GM19467 (cell line): ENCODE results near the gene DNAJC17.

Experiments used
- ATAC-seq: cut with Tn5 transposase; IDR thresholded peaks from one replicate; pipeline ENCODE4 v1.9.1; 2021; ENCODE audit warnings: mild to moderate bottlenecking, moderate library complexity; ENCODE audit not compliant: unreplicated experiment

DNAJC17 gene

DNA sequence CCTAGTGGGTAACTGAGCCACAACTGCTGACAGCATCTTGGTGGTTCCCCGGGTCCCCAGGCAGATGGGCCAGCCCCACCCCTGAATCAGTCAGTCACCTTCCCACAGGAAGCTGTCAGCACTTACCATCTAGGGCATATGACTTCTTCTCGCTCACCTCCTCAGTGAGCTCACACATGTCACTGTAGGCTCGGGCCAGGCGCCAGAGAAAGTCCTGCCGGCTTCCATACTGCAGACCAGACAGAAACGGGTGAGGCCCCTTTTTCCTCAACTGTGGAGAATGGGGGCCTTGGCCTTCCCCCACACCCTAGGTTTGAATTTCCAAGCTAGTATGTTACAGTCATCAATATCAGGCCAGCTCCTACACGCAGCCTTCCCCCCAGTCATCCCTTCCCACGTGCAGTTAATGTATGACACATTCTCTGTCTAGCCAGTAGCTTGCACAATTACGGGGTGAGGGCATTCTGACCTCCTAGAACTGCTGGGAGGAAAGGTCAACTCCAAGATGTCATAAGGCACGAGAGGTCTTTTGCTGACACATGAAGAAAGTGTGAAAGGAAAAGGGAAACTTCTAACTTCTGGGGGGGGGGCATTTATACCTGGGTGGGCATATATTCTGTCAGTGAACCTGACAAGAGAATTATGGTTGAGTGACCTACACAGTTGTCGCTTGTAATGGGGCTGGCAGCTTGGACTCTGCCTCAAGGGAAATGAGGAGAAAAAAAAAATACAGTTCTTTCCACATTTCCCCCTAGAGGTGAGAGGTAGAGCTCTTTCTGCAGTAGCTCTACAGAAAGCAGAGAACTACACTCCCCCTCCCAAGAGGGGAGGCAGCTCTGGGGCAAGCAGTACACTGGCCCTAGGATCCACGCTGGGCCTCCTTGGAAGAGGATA, 63.1 kb downstream of the DNAJC17 start:
- ATAC-seq: no peak

DNA sequence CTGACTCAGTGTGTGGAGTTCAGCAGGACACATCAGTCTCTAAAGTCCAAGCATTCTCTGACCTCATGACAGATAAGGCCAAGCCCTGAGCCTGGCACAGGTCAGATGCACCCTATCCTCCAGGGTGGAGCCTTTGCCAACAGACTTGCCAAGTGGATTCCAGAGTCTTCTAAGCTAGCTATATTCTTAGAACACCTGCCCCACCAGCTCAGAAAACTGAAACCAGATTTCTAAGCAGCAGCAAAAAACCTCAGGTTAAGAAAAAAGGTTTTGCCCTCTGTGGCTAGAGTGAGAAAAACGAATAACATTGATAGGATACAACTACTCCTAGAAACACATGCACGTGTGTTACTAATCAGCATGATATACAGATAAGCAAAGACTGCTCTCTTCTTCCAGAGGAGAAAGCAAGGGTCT, 63.8 kb downstream of the DNAJC17 start:
- ATAC-seq: no peak

DNA sequence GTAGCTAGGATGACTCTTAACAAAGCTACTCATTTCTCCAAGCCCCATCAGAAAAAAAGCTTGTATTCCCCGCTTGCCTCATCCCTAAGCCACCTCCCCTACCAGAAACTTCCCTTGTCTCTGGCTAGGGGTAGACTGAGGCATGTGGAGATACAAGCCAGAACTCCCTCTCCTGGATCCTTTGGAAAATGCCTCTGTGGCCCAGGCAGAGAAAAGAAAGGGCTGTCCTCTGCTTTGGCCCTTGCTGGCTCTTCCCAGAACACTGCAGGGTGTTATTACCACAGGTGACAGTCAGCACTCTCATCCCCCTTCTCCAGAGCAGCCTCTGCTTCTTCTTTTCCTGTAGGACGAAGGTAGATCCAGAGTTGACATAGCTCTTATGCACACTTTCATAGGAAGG, 67.4 kb downstream of the DNAJC17 start:
- no peak for ATAC-seq

DNA sequence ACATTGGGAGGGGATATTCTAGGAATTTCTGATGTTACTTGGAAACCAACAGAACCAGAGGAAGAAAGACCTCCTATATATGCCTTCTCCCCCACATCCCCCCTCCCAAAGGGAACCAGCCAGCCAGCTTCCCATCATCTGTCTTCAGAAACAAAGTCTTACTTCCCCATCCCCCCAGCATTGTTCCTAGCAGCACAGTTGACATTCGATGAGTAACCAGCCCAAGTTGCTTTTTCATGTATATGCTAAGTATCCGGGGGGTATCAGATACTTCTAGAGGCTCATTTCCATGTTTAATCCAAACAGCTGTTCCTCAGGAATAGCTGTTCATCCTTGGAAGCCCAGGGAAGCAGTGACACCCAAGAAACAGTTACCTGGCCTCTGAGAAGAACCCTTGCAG, 68.2 kb downstream of the DNAJC17 start:
- no peak for ATAC-seq

DNA sequence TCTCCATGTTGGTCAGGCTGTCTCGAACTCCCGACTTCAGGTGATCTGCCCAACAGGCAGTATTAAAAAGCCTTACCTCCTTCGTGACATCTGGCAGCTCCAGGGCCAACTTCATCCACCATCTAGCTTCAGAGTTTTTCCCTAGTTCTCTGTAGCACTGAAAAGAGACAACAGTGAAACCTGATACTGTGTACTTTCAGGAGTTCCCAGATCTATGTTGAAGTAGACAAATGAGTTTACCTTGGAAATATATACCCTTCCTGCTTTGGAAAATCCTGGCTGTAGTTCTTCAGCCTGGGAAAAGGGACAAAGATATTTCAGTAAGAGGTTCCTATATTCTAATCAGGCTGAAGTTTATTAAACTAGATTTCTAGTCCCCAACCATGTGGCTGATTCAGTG, 70.2 kb downstream of the DNAJC17 start:
- no peak for ATAC-seq

DNA sequence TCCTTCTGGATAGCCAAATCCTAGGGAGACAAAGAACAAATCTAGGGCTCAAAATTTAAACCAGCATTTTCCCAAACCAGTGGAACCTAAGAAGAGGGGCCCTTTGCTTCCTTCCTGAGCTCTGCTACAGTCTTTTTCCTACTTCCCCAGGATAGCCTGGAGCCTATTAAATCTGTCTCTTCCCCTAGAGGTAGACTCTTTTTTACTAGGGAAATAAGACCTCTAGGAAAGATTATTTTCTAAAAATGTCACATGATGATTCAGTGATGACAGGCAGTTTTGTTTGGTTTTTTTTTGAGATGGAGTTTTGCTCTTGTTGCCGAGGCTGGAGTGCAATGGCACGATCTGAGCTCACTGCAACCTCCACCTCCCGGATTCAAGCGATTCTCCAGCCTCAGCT, 70.7 kb downstream of the DNAJC17 start:
- no peak for ATAC-seq

DNA sequence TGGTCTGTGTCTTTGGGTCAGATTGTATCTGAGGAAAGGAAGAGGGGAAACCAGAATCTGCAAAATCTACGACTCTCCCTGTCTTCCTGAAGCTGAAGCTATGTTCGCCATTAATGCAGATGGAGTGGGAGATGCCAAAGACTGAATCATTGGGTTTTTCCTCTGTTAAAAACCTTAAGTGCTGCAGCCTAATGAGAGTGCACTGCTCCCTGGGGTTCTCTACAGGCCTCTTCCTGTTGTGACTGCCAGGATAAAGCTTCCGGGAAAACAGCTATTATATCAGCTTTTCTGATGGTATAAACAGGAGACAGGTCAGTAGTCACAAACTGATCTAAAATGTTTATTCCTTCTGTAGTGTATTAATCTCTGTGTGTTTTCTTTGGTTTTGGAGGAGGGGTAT, 76.2 kb downstream of the DNAJC17 start:
- ATAC-seq: no peak

DNA sequence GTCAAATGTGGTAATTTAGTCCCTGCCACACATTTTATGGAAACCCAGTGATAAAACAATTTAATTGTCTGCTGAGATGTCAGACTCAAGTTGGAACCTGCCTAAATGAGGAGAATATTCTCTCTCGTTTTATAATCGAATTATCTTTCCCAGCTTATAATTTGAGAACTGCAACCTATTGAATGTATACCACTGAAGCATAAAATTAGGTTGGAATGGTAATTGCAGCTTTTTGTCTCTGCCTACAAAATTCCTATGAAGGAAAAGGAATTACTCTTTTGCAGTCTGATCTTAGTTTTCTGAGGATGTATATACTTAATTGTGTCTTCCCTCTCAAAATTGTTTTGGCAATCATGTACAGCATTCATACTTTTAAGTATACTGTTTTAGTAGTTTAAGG, 83.4 kb downstream of the DNAJC17 start:
- ATAC-seq: no peak

DNA sequence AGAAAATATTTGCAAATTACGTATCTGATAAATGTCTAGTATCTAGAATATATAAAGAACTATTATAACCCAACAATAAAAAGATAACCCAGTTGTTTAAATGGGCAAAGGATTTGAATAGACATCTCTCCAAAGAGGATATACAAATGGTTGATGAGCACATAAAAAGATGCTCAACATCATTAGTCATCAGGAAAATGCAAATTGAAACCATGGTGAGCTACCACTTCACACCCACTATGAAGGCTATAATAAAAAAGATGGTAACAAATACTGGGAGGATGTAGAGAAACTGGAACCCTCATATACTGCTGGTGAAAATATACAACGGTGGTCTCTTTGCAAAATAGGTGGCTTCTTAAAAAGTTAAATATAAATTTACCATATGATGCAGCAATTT, 84.3 kb downstream of the DNAJC17 start:
- ATAC-seq: no peak

DNA sequence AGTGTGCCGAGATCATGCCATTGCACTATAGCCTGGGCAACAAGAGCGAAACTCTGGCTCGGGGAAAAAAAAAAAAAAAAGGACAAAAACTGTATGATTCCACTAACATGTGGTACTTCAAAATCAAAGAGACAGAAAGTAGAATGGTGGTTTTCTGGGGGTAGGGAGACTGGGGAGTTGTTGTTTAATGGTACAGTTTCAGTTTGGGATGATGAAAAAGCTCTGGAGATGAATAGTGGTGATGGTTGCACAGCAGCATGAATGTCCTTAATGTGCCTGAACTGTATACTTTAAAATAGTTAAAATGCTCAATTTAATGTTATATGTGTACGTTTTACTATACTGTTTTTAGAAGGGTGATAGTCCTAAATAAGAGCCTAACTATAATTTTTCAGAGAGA, 84.9 kb downstream of the DNAJC17 start:
- no peak for ATAC-seq

DNA sequence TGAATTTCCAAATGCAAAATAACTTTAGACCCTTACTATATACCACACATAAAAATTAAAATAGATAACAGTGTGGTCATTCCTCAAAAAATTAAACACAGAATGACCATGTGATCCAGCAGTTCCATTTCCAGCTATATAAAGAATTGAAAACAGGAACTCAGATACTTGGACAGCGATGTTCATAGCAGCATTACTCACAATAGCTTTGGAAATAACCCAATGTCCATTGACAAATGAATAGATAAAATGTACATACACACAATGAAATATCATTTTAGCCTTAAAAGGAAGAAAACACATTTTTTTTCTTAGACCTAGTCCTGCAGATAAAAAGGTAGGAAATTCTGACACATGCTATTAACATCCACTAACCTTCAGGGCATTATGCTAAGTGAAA, 85.6 kb downstream of the DNAJC17 start:
- no peak for ATAC-seq

DNA sequence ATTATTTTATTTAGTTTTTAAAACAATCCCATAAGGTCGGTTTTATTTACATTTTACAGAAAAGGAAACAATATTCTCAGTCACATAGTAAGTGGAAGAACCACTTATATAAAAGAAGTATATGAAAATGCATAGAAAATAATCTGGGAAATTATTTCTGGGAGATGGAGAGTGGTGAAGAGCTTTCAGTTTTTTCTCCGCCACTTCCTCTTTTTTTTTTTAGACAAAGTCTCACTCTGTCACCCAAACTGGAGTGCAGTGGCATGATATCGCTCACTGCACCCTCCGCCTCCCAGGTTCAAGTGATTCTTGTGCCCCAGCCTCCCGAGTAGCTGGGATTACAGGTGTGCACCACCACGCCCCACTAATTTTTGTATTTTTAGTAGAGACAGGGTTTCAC, 91.1 kb downstream of the DNAJC17 start:
- ATAC-seq: no peak
